ENCODE data around the gene VAC14.

VAC14 gene

DNA sequence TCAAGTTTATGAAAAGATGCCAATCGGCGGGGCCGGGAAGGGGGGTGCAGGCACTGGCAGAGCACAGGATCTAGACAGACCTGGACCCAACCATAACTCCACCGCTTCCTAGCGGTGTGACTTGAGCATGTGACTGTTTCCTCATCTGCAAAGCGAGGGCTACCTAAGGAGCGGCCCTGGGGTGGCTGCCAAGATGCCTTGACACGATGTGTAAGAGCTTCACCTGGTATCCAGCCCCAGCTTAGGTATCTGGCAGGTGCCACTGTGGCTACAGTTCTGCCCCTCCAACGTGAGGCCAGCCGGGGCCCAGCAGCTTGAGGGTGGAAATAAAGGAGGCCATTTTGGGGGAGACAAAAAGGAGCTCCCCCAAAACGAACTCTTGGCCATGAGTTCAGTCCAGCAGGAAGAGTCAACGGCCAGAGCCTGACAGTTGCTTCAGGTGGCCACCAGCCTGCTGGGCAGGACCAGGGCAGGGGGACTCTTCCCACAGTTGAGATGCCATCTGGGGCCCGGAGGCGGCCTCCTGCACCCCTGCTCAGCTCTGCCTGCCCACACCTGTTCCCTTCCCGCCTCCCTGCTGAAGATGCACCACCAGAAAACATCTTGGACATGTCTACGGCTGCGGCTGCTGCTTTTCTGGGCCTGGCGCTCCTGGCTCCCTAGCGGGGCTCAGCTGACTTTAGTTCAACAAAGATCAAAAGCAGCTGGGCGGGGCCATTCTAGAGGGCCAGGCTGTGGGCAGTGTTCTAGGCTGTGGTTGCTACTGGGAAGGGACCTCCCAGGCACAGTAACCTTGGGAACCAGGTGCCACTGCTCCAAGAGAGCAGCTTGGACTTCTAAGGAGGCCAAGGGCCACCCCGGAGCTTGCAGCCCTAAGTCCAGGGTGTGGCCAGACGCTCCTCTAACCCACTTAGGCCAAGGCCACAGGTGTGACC is 111.7 kb downstream of the VAC14 start:
- DNase-seq: no peak

DNA sequence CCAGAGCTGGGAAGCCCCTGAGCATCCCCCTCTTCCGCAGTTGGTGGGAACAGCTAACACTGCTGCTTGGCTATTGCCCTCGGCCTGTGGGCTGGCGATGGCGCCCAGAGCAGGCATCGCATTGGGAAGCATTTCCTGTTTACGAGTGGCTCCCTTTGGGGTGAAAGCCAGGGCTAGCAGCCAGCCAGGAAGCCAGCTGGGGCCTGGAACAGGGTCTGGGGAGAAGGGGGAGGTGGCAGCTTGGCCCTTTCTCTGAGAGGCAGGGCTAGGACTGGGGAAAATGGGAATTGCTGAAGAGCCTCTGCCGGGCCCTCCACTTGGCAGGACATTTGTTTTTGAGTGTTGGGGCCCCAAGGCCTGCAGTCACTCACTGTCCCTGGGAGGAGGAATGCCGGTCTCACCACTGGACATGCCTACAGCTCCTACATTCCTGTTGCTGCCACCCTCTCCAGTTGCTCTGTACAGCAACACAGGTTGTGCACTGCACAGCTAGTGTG is 112.7 kb downstream of the VAC14 start:
- DNase-seq: no peak

DNA sequence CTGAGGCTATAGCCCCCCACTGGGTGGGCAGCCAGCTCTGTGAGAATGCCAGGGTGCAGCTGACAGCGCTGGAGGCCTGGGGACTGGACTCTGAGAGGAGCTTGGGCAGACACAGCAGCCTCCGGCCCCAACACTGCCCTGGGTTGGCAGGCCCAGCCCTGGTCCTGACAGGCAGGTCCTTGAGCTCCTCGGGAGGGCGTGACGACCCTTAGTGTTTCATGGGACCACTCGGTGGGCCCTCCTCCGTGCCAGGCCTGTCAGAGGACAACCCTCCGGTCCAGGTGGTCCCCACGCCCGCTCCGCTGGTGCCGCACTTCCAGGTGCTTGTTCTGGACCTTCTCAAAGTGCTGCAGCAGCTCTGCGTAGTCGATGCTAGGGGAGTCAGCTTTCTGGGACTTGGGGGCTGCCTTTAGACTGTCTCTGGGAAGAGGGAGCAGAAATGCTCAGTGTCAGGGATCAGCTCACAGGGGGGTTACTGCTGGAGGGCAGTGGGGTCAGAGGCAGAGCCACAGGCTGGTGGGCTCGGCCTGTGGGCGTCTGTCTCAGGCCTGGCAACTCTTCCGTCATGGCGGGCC is 113.2 kb downstream of the VAC14 start:
- DNase-seq: no peak

DNA sequence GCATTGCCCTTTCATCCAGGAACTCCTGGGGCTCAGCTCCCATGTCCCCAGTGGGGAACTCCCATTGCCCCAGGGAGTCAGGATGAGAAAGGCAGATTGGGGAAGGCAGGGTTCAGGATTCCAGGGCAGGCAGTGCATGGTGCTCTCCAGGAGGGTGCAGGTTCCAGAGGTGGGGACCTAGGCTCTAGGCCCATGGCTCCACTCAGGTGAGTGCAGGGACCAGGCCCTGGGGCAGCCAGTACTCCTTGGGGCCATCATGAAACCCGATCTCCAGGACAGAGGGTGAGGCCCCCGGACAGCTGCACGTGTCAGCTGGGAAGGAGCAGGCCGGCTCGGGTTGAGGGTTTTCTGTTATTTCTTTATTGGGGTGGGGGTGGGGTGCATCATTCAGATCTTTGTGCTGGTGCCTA is 113.9 kb downstream of the VAC14 start:
- peak; percentile 67 for DNase-seq

DNA sequence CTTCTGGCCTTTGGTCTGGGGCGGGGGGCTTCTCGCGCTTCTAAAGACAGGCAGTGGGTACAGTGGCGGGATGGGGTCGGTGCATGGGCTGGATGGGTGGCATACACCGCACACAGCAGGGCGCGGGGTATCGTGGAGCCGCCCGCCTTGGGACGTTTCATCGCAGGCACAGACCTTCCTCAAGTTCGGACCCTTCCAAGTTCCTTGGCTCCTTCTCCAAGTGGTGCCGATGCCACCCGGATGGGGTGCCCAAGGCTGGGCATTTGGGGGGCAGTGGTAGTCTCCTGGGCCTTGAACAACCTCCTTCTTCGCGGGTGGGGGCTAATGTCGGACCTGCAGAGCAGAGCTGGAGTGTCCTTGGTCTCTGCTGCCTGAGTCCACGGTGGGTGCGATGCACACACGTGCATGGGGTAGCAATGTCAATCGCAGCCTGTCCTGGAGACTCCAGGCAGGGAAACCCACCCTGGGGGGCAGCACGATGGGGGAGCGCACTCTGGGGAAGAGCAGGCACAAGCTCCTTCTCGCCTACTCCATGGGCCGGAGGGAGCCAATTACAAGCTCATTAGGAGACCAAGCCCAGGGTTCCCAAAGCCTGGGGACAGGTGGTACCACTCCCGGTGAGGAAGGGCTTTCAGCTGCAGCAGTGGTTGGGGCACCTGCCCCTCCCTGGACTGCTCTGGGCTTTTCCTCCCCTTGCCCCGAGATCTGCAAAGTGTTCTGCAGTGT is 114.4 kb downstream of the VAC14 start:
- DNase-seq: peak; percentile 67

DNA sequence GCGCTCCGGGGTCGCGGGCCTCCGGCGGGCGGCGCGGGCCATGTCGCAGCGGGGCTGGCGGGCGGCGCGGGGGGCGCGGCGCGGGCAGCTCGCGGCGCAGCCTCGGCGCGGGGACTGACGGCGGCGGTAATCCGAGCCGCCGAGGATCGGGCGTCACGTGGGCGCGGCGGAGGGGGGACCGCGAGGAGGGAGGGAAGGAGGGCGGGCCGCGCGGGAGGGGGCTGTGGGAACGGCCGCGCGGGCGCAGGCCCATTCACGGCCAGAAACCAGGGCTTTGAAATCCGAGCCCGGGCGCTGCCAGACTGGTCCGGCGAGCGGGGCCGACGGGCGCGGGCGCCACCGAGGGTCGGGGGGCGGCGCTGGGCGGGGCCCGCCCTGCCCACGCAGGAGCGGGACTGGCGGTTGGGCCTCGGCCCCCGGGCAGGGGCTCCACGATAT is 115.0 kb downstream of the VAC14 start, which contains the start of gene MTSS2:
Gene MTSS2, minus strand, starts transcription at position 116 of the 438 bp plus-strand sequence. CDS start 262 bp downstream, outside the sequence.
- peak; percentile 77 for DNase-seq

DNA sequence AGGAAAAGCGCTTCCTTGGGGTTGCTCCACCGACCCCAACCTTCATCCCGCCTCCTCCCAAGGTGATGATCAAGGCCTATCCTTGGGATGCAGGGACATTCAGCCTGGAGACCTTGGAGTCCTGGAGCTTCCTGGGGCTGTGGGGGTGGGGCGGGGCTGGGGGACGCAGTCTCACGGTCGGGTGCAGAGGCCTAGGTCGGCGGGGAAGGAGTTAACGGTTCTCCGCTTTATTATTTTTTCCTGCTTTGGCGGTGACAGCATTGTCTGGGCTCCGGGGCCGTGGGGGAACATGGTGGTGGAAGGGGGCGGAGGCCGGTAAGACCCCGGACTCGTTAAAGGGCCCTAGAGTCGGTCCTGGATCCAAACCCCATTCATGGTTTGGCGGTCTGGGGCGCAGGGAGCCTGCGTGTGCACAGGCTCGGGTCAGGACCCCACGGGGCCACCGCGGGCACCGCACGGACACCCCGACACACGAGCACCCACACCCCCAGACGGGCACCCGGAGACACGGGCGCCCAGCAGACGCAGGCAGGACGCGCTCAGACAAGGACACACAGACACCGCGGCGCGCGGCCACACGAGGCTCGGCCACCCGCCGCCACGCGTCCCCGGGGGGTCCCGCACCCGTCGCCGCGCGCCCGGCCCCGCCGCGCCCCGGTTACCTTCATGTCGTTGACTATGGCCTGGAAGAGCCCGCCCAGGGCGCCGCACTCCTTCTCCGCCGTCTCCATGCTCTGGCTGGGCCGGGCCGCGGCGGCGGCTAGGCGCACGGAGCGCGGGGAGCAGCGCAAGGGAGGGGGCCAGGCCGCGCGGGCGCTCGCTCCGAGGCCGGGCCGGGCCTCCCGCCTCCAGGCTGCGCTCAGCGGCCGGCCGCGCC is 115.7 kb downstream of the VAC14 start:
- peak; percentile 13 for DNase-seq

DNA sequence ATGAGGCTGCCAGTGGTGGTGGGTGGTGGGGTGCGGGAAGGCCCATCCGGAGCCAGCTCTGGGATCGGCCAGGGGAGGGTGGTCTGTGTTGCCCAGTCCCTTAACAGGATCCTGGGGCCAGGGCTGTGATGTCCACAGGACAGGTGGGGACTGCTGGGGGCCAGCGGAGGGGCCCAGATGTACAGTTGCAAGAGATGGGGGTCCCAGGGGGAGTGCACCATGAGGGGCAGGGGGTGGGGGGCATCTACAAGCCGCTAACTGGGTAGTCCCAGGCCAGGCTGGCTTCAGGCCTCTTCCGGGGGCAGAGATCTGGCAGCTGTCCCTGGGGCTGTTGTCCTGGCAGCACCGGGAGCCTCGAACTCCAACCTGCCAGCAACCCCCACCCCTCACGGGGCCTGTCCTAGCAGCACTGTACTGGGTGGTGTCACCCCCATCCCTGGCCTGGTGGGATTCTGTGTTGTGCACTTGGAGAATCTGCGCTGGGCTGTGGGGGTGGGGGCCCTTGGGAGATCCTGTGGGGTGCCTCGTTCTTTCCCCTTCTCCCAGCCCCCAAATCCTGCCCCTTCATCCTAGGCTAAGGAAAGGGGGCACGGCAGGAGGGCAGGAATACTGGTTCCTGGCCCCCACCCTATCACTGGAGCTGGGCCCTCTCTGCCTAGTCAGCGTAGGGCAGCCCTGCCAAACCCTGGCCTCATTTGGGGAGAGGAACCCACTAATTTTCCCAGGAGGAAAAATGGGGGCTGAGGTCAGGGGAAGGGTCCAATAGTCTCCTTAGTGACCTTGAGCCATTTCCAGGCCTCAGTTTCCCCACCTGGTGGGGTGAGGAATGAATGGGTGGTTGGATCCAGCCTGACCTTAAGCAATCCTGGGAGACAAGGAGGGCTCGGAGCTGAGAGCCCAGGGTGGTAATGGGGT is 116.6 kb downstream of the VAC14 start:
- DNase-seq: no peak

DNA sequence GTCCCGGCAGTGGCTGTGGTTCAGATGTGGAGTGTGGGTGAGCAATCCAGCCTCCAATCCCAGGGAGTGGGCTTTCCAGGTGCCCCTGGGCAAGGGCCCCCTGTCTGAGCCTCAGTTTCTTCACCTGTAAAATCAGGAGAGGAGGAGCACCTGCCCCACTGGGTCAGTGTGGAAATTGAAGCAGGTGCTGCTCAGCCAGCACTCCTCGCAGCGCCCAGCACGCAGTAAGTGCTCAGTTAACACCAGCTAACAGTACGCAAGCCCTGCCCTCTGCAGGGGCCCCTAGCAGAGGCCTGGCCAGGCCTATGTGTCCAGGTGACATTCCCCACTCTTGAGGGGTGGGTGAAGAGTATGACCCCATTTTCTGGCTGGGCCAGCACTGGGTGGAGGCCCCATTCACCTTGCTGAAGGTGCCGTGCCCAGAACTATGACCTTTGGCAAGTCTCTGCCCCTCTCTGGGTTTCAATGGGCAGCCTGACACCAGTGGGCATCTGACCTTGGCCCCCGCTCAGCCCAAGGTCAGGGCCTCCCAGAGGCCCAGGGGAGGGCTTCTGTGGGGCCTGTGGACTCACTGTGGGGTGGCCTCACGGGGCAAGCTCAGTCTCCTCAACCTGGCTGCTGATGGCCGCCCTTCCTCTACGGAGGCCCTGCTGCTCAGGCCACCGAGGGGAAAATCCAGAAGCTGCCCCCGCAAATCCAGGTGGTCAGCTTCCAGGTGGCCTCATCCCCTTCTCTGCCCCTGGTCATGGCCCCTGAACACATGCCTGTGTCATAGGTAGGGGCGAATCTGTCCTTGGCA is 117.6 kb downstream of the VAC14 start:
- DNase-seq: no peak

DNA sequence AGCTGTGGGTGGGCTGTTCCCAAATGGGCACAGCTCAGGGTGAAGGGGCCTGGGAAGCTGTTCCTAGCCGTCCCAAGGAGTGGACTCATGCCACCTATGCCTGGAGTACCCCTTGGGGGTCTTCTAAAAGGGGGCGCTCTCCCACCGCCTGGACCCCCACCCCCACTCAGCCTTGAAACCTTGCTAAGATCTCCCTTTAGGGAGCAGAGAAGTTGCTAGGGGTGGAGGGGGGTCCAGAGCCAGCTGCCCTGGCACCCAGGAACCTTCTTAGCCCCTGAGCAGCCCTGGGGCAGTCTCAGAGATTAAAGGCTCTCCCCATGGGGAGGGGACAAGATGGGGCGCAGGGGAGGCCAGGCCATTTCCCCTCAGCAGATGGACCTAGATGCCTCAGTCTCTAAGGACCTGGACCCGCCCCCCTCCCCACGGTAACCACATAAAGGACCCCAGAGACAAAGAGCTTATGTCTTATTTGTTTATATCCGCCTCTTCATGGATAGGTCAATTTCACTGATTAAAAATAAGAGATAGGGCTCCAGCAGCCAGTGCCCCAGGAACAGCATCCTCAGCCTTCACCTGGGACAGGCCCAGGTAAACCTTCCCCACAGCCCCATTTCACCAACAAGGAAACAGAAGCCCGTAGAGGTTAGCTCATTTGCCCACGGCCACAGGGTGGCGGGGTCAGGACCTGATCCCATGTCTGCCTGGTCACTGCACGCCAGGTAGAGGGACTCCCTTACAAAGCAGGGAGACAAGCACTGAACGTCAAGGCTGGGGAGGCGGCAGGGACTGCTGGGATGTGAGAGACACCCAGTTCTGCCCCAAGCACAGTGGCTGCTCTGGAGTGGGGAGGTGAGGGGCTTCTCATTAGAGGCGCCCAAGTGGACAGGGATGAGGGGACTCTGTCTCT is 118.5 kb downstream of the VAC14 start:
- DNase-seq: no peak

DNA sequence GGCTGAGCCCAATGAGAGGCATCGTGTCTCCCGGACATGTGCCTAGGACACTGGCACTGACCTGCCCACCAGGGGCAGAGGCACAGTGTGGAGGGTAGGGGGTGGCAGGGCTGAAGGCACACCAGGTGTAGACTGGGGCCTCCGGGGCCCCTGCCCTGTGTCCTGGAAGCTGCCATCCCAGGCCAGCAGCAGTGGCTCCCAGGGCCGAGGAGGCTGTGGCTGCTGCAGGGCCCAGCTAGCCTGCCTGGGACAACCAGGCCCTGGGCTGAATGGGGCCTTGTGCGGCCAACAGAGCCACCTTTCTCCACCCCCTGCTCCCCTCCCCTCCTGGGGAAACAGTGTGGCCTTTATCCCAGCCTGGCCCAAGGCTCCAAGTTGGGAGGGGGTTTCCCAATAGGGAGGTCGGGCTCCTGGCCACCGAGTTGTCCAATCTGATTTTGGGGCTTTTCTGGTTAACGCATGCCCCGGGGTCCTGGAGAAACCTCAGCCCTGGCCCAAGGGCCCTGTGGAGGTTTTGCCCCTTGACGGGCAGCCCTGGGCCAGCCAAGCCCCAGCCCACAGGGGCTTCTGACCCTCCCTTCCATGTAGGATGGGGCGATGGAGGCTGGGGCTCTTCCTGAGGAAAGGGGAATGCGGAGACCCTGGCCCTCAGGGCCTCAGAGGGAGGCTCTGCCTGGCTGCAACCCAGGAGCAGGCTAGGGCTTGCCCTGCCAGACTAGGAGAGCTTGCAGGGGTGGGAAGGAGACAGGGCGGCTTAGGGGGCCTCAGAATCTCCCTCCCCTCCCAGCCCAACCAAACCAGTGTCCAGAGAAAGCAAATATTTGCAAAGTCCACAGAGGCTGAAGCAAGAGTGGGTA is 119.3 kb downstream of the VAC14 start:
- no peak for DNase-seq

DNA sequence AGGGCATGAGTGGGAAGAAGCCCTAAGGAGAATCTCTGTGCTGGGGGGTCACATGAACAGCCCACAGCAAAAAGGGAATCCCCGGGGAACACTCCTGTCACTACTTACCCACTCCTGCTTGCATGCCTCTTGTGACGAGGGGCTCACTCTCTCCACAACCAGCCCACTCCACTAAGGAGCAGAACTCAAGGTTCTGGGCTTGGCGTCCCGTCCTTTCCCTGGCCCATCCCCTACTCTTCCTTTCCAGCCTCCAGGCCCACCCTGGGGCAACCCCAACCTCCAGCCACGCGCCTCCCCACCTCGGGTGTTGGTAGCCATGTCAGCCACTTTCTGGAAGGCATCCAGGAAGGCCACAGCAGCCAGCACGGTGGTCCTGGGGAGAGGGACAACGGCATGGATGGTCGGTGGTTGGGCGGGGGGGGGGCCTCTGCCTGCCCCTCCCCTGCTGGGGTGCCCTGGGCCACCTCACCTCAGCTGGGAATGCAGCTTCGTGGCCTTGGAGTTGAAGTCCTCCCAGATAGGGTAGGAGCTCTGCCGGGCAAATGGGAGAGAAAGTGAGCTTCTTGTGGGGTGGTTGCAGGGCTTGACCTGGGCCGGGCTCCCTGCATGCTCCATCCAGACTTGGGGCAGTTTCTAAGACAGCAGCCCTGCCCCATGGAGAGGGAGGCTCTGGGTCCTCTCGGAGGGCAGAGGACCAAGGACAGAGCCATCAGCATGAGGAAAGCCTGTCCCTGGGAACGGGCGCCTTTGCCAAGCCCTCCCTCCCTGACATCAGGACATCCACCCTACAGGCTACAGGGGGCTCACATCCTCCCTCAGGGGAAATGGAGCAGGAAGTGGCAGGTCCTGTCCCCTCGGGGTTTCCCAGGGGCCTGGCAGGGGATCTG is 120.2 kb downstream of the VAC14 start:
- DNase-seq: no peak

DNA sequence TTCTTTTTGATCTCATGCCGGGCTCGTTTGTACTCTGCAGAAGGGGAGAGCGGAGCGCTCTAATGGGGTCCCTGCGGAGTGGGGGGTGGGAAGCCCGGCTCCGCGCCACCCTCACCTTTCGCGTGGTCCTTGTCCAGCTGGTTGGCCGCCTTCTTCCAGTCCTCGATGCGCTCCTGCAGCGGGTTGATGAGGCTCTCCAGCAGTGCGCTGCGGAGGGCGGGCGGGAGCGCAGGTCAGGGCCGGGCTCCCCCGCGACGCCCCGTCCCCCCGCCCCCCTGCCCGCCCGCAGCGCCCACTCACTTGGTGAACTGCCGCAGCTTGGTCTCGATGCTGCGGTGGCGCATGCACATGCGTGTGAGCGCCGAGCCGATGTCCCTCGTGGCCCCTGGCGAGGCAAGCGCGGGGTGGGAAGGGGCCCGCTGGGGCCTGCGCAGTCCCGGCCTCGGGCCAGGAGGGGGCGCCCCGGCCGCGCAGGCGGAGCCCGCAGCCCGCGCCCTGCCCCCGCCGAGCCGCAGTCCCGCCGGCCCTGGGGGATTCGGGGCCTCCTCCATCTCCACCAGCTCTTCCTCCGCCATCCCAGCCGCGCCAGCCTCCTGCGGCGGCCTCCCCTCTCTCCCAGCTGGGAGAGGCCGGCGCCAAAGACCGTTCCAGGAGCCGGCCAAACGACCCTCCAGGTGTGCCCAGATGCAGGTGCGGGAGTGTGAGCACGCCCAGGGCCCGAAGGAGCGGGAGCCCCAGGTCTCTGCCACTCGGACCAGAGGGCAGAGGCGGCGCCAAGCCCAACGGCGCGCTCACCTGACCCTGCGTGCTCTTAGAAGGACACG is 121.1 kb downstream of the VAC14 start:
- no peak for DNase-seq

DNA sequence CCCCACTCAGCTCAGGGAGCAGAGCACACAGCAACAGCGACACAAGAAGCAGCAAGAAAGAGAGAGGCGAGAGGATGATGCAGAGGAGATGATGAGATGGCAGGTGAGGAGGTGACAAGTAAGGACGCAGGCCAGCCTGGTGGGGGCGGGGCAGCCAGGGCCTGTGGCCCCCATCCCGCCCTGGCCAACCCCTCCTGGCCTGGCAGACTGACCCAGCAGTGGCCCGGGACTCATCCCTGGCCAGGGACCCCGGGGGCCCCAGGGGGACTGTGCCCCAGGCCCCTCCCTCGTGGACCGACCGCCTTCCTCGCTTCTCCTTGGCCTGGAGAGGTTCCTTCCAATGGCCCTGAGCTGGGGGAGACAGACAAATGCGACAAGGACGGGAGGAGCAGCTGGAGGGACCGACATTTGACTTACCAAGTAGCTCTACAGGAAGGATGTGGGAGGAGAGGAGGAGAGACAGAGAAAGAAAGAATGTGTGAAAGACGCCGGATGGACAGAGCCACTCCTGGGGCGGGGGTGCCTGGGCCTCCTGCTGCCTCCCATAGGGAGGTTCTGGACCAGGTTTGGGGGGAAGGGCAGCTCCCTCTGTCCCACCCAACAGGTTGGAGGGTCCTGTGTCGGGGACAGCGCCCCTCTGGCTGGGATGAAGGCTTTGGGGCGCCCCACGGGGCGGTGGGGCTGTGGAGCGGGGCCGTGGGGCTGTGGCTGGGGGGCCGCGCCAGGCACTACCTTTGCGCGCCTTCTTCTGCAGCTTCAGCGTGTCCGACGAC is 121.9 kb downstream of the VAC14 start:
- no peak for DNase-seq

All from NCI-H2171 treated with DMSO at 0.1 percent for 48 hours (cell line).